ENCODE results near the gene PLA2G2C. TPM values are rescaled to one million over a fixed set of nuclear protein-coding genes. Genes with fewer than 3 reads are reported as not detected.
A peak's percentile ranks its signal among the peaks of the same experiment; 100 is the strongest.

PLA2G2C gene
- total RNA-seq, 1 donor from 2014 or later = not detected

GRCh38 chr1:20158358-20159070, 27.8 kb downstream of the PLA2G2C start:
- DNase-seq (ENCODE audit: low spot score) = no peak

GRCh38 chr1:20154301-20154831, 32.0 kb downstream of the PLA2G2C start:
- no peak for DNase-seq (ENCODE audit: low spot score)

GRCh38 chr1:20153000-20153418, 33.3 kb downstream of the PLA2G2C start:
- peak; percentile 62 for DNase-seq (ENCODE audit: low spot score)

GRCh38 chr1:20152599-20152930, 33.8 kb downstream of the PLA2G2C start:
- DNase-seq (ENCODE audit: low spot score) = no peak

- peak; percentile 89 for DNase-seq (ENCODE audit: low spot score)
These were observed 34.3 kb downstream of the PLA2G2C start for GRCh38 chr1:20151906-20152598.

GRCh38 chr1:20150969-20151368, 35.3 kb downstream of the PLA2G2C start:
- no peak for DNase-seq (ENCODE audit: low spot score)

GRCh38 chr1:20150326-20150705, 36.0 kb downstream of the PLA2G2C start:
- no peak for DNase-seq (ENCODE audit: low spot score)

- DNase-seq (ENCODE audit: low spot score) = no peak
These were observed 36.6 kb downstream of the PLA2G2C start for GRCh38 chr1:20149601-20150325.

GRCh38 chr1:20148571-20149500, 37.5 kb downstream of the PLA2G2C start:
- DNase-seq (ENCODE audit: low spot score) = no peak

- no peak for DNase-seq (ENCODE audit: low spot score)
These were observed 38.3 kb downstream of the PLA2G2C start for GRCh38 chr1:20147846-20148570.

- DNase-seq (ENCODE audit: low spot score) = no peak
These were observed 42.4 kb downstream of the PLA2G2C start for GRCh38 chr1:20143734-20144565.

- DNase-seq (ENCODE audit: low spot score) = no peak
These were observed 43.0 kb downstream of the PLA2G2C start for GRCh38 chr1:20143318-20143717.

GRCh38 chr1:20142001-20142710, 44.2 kb downstream of the PLA2G2C start:
- no peak for DNase-seq (ENCODE audit: low spot score)

GRCh38 chr1:20141466-20141865, 44.9 kb downstream of the PLA2G2C start:
- no peak for DNase-seq (ENCODE audit: low spot score)

GRCh38 chr1:20141001-20141400, 45.3 kb downstream of the PLA2G2C start:
- DNase-seq (ENCODE audit: low spot score) = no peak

GRCh38 chr1:20139776-20140612, 46.3 kb downstream of the PLA2G2C start:
- DNase-seq (ENCODE audit: low spot score) = no peak

- DNase-seq (ENCODE audit: low spot score) = peak; percentile 77
These were observed 47.3 kb downstream of the PLA2G2C start, which contains the start of gene PLA2G2F for GRCh38 chr1:20138961-20139550. PLA2G2F (plus strand) TSS chr1:20139323; CDS start chr1:20139428, 105 bp downstream.

- no peak for DNase-seq (ENCODE audit: low spot score)
These were observed 48.0 kb downstream of the PLA2G2C start for GRCh38 chr1:20138346-20138745.
